PC-3 (cell line): ENCODE results near the gene ZNF850.

Experiments
- EZH2 ChIP-seq: fragments of 300-600 bp; sonication (generic); IDR thresholded peaks from one replicate; pipeline ENCODE4 v1.6.1; 2017; ENCODE audit warnings: antibody characterized with exemption, mild to moderate bottlenecking, low read length; ENCODE audit not compliant: unreplicated experiment
- EZH2phosphoT487 ChIP-seq: fragments of 300-600 bp; sonication (generic); IDR thresholded peaks from 2 replicates; pipeline ENCODE4 v1.6.1; 2018; ENCODE audit warnings: mild to moderate bottlenecking, antibody characterized with exemption, low read length, borderline replicate concordance
- TF ChIP-seq, protein P1 (sequence below): fragments of 300-600 bp; sonication (generic); conservative IDR thresholded peaks from 2 replicates; pipeline ENCODE4 v1.5.1; 2017; ENCODE audit warnings: antibody characterized with exemption, low read depth, mild to moderate bottlenecking, low read length

DNA sequence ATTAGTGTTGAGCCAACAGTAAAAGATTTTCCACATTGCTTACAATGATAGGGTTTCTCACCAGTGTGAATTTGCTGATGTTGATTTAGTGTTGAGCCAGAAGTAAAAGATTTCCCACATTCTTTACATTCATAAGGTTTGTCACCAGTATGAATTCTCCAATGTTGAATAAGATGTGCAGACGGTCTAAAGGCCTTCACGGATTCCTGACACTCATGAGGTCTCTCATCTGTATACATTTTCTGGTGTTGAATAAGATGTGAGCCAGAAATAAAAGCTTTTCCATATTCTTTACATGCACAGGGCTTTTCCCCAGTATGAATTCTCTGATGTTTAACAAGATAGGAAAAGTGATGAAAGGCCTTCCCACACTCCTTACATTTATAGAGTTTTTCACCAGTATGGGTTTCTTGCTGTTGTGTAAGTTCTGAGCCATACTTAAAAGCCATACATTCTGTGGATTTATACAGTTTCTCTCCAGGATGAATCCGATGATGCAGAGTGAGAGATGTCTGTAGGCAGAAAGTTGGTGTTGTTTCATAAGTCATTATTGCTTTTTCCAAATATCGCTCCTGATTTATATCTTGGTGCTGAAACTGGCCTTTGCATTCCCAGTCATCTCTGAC is 22.4 kb downstream of the ZNF850 start:
- TF ChIP-seq, protein P1, sequence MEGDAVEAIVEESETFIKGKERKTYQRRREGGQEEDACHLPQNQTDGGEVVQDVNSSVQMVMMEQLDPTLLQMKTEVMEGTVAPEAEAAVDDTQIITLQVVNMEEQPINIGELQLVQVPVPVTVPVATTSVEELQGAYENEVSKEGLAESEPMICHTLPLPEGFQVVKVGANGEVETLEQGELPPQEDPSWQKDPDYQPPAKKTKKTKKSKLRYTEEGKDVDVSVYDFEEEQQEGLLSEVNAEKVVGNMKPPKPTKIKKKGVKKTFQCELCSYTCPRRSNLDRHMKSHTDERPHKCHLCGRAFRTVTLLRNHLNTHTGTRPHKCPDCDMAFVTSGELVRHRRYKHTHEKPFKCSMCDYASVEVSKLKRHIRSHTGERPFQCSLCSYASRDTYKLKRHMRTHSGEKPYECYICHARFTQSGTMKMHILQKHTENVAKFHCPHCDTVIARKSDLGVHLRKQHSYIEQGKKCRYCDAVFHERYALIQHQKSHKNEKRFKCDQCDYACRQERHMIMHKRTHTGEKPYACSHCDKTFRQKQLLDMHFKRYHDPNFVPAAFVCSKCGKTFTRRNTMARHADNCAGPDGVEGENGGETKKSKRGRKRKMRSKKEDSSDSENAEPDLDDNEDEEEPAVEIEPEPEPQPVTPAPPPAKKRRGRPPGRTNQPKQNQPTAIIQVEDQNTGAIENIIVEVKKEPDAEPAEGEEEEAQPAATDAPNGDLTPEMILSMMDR = no peak
- TF ChIP-seq EZH2 = no peak
- no peak for TF ChIP-seq EZH2phosphoT487
